Stimulated activated CD8-positive, alpha-beta memory T cell treated with anti-CD3 and anti-CD28 coated beads, Interleukin-12 subunit alpha, Interleukin-12 subunit beta, amount 100 ng/mL, for 4 hours (primary cell): Measurements from ENCODE around the gene PRPS2.

Experiments
- DNase-seq: peaks from one replicate; pipeline ENCODE4 v3.0.0-alpha.2; 2020; ENCODE audit warnings: low read depth

PRPS2 gene

GRCh38 chrX:12817528-12817927, 26.3 kb downstream of the PRPS2 start:
- no peak for DNase-seq

DNA sequence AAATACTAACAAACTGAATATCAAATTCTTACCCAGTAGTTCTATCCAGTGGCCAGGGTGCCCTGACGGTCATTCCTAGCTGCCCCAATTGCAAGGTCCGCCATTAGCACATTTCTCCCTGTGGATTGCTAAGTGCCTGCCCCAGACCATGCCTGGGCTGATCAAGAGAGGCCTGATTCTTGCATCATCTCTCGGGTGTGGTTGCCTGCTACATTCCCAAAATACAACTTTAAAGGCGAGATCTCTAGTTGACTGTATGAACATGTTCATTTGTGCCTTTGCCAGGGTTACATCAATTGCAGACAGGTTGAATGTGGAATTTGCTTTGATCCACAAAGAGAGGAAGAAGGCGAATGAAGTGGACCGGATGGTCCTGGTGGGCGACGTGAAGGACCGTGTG, 28.0 kb downstream of the PRPS2 start:
- DNase-seq: no peak

DNA sequence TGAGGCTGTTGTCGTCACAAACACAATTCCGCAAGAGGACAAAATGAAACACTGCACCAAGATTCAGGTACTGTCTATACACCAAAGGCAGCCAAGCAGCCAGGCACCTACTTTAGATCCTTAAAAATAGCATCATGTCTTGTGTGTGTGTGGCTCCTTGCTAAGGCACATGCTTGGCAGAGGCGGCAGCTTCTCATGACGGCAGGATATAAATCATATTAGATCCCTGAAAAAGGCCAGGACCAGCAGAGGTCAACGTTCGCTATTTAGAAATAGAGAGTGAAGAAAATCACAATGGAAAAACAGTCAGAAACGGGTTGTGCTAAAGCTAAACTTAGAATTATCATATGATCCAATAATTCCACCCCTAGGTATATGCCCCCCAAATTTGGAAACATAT, 29.5 kb downstream of the PRPS2 start:
- no peak for DNase-seq

DNA sequence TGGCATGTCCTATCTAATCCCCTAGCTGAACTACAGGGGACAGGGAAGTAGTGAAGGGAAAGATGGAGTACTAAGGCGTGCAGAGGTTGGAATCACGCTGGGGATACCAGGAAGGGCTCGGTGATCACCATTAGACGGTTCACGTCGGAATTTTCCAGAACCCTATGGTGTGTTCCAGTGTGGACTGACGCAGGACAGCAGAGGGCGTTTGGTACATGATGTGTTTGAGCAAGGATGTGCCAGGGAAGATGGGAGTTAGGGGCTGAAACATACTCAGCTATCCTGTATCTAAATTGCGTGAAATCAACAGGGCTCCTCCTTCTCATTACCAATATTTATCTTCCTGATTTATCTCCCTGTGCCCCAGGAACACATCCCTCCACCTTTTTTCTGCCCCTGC, 33.7 kb downstream of the PRPS2 start:
- no peak for DNase-seq

DNA sequence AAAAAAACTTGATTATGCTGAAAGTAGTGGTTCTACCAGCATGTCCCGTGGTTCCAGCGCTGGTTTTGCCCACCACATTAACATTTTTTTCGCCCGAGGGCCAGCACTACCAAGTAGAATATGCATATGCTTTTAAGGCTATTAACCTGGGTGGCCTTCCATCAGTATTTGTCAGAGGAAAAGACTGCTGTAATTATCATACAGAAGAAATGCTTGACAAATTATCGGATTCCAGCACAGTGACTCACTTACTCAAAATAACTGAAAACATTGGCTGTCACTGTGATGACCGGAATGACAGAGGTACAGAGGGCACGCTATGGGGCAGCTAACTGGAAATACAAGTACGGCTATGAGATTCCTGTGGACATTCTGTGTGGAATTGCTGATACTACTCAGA, 34.6 kb downstream of the PRPS2 start:
- DNase-seq: no peak

DNA sequence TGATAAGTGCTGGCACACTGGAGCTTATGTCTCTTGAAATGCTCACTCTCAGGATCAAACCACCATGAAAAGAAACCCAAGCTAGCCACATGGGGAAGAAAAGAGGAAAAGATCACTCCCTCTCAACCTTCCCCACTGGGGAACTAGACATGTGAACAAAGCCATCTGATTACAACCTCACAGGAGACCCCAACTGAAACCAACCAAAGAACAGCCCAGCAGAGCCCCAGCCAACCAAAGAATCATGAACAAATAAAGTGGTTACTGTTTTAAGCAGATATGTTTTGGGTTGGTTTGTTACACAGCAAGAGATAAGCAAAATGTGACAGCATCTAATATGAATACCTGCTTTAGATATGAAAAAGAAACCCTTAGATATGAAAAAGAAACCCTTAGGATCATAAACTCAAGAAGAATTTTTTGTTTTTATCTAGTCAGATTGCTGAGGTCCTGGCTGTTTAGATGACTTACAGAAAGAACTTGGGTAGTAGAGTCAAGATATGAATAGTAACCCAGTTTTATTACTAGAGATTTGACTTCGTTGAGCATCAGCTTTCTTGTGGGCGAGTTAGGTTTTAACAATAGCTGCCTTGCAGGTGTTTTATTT, 52.0 kb downstream of the PRPS2 start:
- DNase-seq: no peak

- no peak for DNase-seq
Observed at GRCh38 chrX:12843668-12844279, 52.6 kb downstream of the PRPS2 start.

DNA sequence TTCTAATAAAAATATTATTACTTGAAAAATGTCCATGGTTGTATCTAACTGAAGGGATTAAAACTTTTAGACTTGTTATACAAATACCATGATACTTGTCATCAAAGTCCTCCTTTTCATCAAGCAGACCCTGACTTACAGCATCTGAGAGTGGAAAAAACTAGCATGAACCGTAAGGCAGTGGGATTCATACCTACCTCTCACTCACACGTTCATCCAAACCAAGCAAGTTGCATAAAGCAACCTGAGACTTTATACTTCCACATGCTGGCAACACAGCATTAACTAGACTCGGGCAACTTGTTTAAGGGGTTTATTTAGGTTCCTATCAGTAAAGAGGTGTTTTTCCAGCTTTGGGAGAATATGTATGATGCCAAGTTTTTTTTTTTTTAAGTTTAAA, 53.1 kb downstream of the PRPS2 start:
- no peak for DNase-seq

- no peak for DNase-seq
Observed at GRCh38 chrX:12865359-12865758, 74.1 kb downstream of the PRPS2 start.

GRCh38 chrX:12866451-12867377, 75.5 kb downstream of the PRPS2 start, which contains the start of gene TLR7:
Gene TLR7 (plus strand): TSS chrX:12867072. CDS start chrX:12867579, 507 bp downstream.
- no peak for DNase-seq

GRCh38 chrX:12867685-12868084, 76.5 kb downstream of the PRPS2 start:
- no peak for DNase-seq

- DNase-seq: no peak
Observed at GRCh38 chrX:12868747-12869146, 77.5 kb downstream of the PRPS2 start.

GRCh38 chrX:12871257-12871656, 80.0 kb downstream of the PRPS2 start:
- DNase-seq: no peak

DNA sequence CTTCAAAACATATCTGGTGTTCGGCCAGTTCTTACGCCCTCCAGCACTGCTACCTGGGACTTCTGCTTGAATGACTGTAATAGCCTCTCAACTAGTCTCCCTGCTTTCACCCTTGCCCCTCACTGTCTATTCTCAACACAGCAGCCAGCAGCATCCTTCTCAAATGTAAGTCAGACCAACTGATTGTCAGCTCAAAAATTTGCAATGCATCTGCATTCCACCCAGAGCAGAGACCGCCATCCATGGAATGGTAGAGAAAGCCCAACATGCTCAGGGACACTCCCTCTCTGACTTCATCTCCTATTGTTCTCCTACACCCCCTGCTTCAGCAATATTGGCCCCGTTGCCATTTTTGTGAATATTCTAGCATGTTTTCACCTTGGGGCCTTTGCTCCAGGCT, 81.5 kb downstream of the PRPS2 start:
- DNase-seq: no peak
